HL-60 (cell line): ENCODE results near the gene ZNF785.

Experiments
- DNase-seq, 2 experiments: peaks; one replicate each; pipeline ENCODE4 v3.0.0-alpha.2; 2010 to 2020; ENCODE audit warnings: low read depth in 1 of 2, low spot score in 1 of 2
- H3K27ac ChIP-seq: fragments of 250-450 bp; sonication (Bioruptor Pico); replicated peaks from 2 replicates; pipeline ENCODE4 v1.5.1; 2020; ENCODE audit warnings: mild to moderate bottlenecking, moderate library complexity
- H3K27me3 ChIP-seq: fragments of 250-450 bp; sonication (Bioruptor Pico); 2 replicates; pipeline ENCODE4 v1.5.1; 2021; ENCODE audit warnings: mild to moderate bottlenecking, moderate library complexity; ENCODE audit not compliant: insufficient read depth, poor library complexity, severe bottlenecking
- H3K4me3 ChIP-seq: replicated peaks from 2 replicates; pipeline ENCODE4 v1.5.1; 2011; ENCODE audit warnings: mild to moderate bottlenecking, control low read depth, low read length; ENCODE audit not compliant: insufficient read depth
- CTCF ChIP-seq: IDR thresholded peaks from one replicate; pipeline ENCODE4 v1.5.1; 2011; ENCODE audit warnings: low read length, control low read depth, inconsistent platforms; ENCODE audit not compliant: insufficient read depth
- GABPA ChIP-seq: IDR thresholded peaks from 2 replicates; pipeline ENCODE4 v1.6.1; 2012; ENCODE audit warnings: low read depth
- POLR2AphosphoS5 ChIP-seq: IDR thresholded peaks from 2 replicates; pipeline ENCODE4 v1.6.1; 2012; ENCODE audit warnings: low read depth
- REST ChIP-seq: IDR thresholded peaks from 2 replicates; pipeline ENCODE4 v1.6.1; 2012; ENCODE audit warnings: low read depth; ENCODE audit not compliant: insufficient replicate concordance
- SPI1 ChIP-seq: IDR thresholded peaks from 2 replicates; pipeline ENCODE4 v1.6.1; 2012; ENCODE audit warnings: low read depth, mild to moderate bottlenecking, borderline replicate concordance

The ZNF785 gene

GRCh38 chr16:30535777-30536190 is 49.7 kb downstream of the ZNF785 start:
- TF ChIP-seq POLR2AphosphoS5 (peak; percentile 76), CTCF (peak; percentile 19), GABPA (no peak)
- DNase-seq = peak; percentile 64 to 86
- no peaks in the 10 kb centered on the region for H3K27me3 ChIP-seq
- H3K4me3 ChIP-seq = peak overlapping the region; percentile 56
- peak overlapping the region; percentile 95 for H3K27ac ChIP-seq

- peak overlapping the region; percentile 56 for H3K4me3 ChIP-seq
- peak overlapping the region; percentile 95 for H3K27ac ChIP-seq
- DNase-seq = no peak
- no peaks in the 10 kb centered on the region for H3K27me3 ChIP-seq
- TF ChIP-seq CTCF (no peak), REST (peak; percentile 62), SPI1 (no peak), POLR2AphosphoS5 (peak; percentile 84; the same call in 1 of the 2 replicates)
These were observed 50.3 kb downstream of the ZNF785 start for GRCh38 chr16:30535106-30535776.

GRCh38 chr16:30534368-30535105 is 51.0 kb downstream of the ZNF785 start, which contains the start of gene ZNF747:
ZNF747 (minus strand) TSS chr16:30534858; CDS start chr16:30534679, 179 bp downstream.
- peak; percentile 83 to 90 for DNase-seq
- Histone ChIP-seq H3K4me3 (peak within 1 kb of the TSS; percentile 56), H3K27me3 (no peaks in the 10 kb centered on the region), H3K27ac (peak within 1 kb of the TSS; percentile 95)
- TF ChIP-seq REST = peak; percentile 39
- TF ChIP-seq GABPA = no peak

GRCh38 chr16:30533748-30534367 is 51.6 kb downstream of the ZNF785 start:
- TF ChIP-seq GABPA (no peak), REST (no peak), CTCF (no peak), SPI1 (no peak), POLR2AphosphoS5 (no peak)
- Histone ChIP-seq H3K27me3 (no peaks in the 10 kb centered on the region), H3K4me3 (peak overlapping the region; percentile 56), H3K27ac (peak overlapping the region; percentile 95)
- DNase-seq = peak in 1 of 2 experiments; percentile 36
